ENCODE measurements around the gene FANCG.

FANCG gene

DNA sequence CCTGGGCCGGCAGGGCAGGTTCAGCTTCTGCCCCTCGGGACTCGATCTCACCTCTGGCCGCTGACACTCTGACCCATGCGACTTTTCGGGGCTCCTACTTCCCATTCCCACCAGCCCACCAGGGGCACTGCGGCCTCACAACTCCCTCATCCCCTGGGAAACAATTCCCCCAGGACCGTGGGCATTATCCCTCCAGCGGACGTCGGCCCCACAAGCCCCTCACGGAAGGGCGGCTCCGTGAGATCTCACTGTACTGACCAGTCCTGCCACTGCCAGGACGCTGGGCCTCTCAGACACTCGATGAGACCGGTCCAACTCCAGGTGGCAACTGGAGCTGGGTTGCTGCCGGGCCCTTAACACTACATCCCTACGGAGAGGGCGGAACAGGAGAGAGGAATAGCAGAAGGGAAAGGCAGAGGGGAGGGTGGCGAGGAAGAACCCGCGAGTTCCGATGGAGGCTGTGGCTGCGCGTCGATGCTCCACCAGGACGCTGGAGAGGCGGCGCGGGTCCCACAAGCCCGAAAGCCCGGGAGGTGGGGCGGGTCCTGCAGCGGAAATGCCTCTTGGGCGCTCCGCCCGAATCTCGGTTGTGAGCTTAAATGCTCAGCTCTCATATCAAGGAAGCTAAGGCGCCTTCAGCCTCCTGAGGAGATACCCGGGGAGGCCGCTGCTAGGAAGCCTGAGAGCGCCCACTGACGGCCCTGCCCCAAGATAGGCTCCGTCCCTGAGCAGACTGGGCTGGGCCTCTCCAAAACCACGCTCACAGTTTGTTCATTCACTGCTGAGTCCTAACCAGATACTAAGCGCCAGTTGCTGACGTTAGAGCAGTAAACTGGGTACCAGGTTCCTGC is 43.7 kb downstream of the FANCG start:
- in situ Hi-C loops (cut with MboI; ENCODE audit: low pct_unique_long_range_greater_than_20kb, low sequenced_read_pairs), result no loop called here
- no peak for DNase-seq

DNA sequence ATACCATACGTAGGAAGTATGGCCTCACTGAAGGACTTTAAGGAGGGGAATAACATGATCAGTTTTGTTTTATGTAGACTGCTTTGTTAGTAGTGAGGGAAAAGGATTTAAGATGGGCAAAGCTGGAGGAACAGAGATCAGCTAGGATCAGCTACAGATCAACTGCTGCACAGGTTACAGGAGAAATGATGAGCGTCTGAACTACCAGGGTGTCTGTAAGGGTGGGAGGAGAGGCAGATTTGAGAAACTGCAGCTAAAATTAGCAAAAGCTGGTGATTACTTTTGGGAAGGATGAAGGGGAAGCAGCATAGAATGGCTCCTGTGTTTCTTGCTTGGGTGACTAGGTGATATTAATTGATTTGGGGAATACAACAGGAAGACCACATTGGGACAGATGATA is 46.6 kb downstream of the FANCG start:
- DNase-seq, result no peak
- in situ Hi-C loops (cut with MboI; ENCODE audit: low pct_unique_long_range_greater_than_20kb, low sequenced_read_pairs), result no loop called here

DNA sequence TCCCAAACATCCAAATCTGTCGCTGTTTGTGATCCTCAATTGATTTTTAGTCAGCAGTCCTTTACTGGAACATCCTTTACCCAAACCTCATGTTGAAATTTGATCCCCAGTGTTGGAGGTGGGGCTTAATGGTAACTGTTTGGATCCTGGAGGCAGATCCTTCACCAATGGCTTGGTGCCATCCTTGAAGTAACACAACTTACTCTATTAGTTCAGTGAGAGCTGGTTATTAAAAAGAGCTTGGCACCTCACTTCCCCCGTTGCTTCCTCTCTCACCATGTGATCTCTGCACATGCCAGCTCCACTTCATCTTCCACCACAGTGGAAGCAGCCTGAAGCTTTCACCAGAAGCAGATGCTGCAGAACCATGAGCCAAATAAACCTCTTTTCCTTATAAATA is 49.9 kb downstream of the FANCG start:
- no peak for DNase-seq
- in situ Hi-C loops (cut with MboI; ENCODE audit: low pct_unique_long_range_greater_than_20kb, low sequenced_read_pairs), result no loop called here

DNA sequence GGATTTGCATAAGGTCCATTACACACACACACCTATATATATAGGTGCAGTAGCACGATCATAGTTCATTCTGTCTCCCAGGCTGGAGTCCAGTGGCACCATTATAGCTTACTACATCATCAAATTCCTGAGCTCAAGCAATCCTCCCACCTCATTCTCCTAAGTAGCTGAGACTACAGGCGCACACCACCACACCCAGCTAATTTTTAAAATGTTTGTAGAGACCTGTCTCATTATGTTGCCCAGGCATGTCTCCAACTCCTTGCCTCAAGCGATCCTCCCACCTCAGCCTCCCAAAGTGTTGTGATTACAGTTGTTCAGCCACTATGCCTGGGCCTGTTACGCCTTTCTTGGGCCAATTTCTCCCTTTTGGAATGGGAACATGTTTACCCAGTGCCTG is 50.5 kb downstream of the FANCG start:
- in situ Hi-C loops (cut with MboI; ENCODE audit: low pct_unique_long_range_greater_than_20kb, low sequenced_read_pairs), result no loop called here
- no peak for DNase-seq

DNA sequence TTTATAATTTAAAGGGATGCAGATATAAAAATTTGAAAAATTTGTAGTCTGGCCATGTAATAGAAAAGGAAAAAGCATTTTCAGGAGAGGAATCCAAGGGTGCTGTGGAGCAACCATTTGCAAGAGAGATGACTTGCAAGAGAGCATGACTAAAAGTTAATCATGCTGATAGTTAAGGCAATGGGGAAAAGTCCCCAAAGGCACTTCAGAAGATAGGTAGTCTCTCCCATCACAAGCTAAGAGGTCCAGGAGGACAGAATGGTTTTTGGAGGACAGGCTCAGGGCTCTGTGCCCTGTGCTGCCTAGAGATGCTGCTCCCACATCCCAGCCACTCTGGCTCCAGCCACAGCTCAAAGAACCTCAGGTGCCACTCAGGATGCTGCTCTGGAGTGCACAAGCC is 51.4 kb downstream of the FANCG start:
- in situ Hi-C loops (cut with MboI; ENCODE audit: low pct_unique_long_range_greater_than_20kb, low sequenced_read_pairs), result no loop called here
- DNase-seq, result no peak

DNA sequence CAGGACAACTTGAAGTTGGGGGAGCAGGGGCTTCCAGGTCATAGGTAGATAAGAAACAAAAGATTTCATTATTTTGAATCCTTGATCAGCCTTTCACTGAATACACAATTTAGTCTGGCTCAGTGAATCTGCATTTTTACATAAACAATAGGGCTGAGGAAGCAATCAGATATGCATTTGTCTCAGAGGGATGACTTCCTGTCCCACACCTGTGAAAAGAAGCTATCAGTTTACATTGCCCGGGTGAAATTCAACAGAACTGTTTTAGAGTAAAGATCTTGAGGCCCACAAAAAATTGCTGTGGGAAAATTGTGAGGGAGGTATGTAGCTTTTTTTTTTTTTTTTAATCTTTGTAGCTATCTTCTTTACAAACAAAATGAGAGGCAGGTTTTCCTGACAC is 51.9 kb downstream of the FANCG start:
- DNase-seq, result no peak
- in situ Hi-C loops (cut with MboI; ENCODE audit: low pct_unique_long_range_greater_than_20kb, low sequenced_read_pairs), result no loop called here

DNA sequence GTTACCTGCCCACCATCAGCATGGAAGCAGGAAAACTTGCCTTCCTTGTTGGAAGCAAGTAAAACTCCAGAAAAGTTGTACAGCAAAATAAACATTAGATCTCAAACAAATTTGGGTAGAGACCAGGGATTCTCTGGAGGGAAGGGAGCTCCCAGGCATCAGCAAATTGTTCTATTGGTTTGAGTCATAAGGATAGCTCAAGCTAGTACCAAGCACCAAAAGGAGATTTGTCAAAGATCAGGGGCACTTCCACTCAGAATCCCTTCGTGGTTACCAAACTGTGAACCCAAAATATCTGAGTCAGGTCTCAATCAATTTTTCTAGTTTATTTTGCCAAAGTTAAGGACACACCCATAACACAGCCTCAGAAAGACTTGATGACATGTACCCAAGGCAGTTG is 52.4 kb downstream of the FANCG start:
- in situ Hi-C loops (cut with MboI; ENCODE audit: low pct_unique_long_range_greater_than_20kb, low sequenced_read_pairs), result no loop called here
- no peak for DNase-seq

DNA sequence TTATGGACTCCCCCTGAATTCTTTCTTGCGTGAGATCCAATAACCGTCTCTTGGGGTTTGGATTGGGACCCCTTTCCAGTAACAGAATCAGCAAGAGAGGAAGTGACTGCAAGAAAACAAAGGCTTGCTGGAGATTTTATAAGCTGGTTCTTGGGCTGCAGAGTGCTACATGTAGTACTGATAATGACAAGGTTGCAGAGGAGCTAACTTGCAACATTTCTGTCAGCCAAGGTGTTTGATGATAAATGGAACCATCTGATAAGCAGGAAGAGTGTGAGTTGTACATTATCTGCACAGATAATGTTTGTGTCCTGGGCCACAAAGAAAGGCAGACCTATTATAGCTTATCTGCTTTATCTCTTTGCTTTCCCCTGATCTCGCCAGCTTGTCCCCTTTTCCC is 53.1 kb downstream of the FANCG start:
- in situ Hi-C loops (cut with MboI; ENCODE audit: low pct_unique_long_range_greater_than_20kb, low sequenced_read_pairs), result no loop called here

More for the DNA sequence above, 53.1 kb downstream of the FANCG start:
- DNase-seq, result peak; percentile 85
